Uterus (tissue), 4 donors: ENCODE results near the gene TEKT3. TPM values are rescaled to one million over a fixed set of nuclear protein-coding genes. Genes with fewer than 3 reads are reported as not detected.
A peak's percentile ranks its signal among the peaks of the same experiment; 100 is the strongest.

Experiments
- DNase-seq, 2 donors: peaks; one replicate each; pipeline ENCODE4 v3.0.0-alpha.2; 2019 to 2020
- H3K27ac ChIP-seq, 2 donors: fragments of 200-600 bp; sonication (generic); 1 replicate in 1 of 2; 2 replicates in 1 of 2; pipeline ENCODE4 v1.5.1; 2016 to 2018
- H3K27me3 ChIP-seq, 2 donors: fragments of 200-600 bp; sonication (generic); one replicate each; pipeline ENCODE4 v1.5.1; 2018 to 2019; ENCODE audit warnings: control low read depth in 1 of 2
- H3K36me3 ChIP-seq, 2 donors: fragments of 200-600 bp; sonication (generic); one replicate each; pipeline ENCODE4 v1.5.1; 2019; ENCODE audit warnings: control low read depth in 1 of 2
- H3K4me1 ChIP-seq, 2 donors: fragments of 200-600 bp; sonication (generic); one replicate each; pipeline ENCODE4 v1.5.1; 2018 to 2019; ENCODE audit warnings: control low read depth in 1 of 2
- H3K4me3 ChIP-seq, 2 donors: fragments of 200-600 bp; sonication (generic); 1 replicate in 1 of 2; 2 replicates in 1 of 2; pipeline ENCODE4 v1.5.1; 2018 to 2019; ENCODE audit warnings: mild to moderate bottlenecking in 1 of 2
- H3K9me3 ChIP-seq, 2 donors: fragments of 200-600 bp; sonication (generic); one replicate each; pipeline ENCODE4 v1.5.1; 2019; ENCODE audit warnings: control low read depth in 1 of 2
- POLR2A ChIP-seq, 2 donors: fragments of 450-650 bp; IDR thresholded peaks; one replicate each; pipeline ENCODE4 v1.6.1; 2016; ENCODE audit warnings: antibody characterized with exemption in 2 of 2, mild to moderate bottlenecking in 1 of 2, moderate library complexity in 1 of 2
- intact Hi-C: fragments of 100-400 bp; cut with DNase I; formaldehyde crosslinking; loops from one replicate; pipeline ENCODE4 v1.15.1; 2023; ENCODE audit warnings: low total_unique reads
- total RNA-seq, 4 donors: library from RNA; depleted of rRNA in 3 of 4; stranded (reverse); fragments of >200 nt in 3 of 4; gene quantifications; one replicate each; pipeline versions ENCODE4 v1.1.0 to v1.2.4, GENCODE V29; 2014 to 2023
- TF ChIP-seq, protein P1 (sequence below), 4 experiments: fragments of 200-600 bp in 2 of 4; fragments of 450-650 bp in 2 of 4; sonication (generic) in 2 of 4; IDR thresholded peaks; one replicate each; pipeline ENCODE4 v1.5.1; 2016 to 2019; ENCODE audit warnings: antibody characterized with exemption in 4 of 4, mild to moderate bottlenecking in 2 of 4, moderate library complexity in 1 of 4
- donor health status: DM: yes; HTN: yes; CAD: no.

The TEKT3 gene
- total RNA-seq, 4 donors from 2014 or later = 0.51 to 2.6 (median 0.90) TPM; not detected in 1

DNA sequence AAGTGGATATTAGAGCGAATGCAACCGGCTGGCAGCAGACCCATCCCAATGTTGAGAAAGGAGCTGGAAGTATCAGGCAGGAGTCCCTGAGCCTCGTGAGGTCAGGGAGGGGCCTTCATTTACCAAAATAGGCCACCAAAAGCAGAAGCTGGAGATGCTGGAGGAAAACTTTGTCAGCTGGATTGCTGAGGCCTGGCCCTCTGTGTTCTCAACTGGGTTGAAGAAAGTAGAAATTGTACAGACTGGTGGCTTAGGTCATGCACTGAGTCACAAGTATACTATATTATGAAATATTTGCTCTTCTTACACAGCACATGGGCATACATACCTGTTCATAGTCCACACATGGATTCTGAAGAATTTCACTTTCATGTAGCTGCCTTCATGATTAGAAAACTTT is 23.2 kb upstream of the TEKT3 start:
- TF ChIP-seq, protein P1, sequence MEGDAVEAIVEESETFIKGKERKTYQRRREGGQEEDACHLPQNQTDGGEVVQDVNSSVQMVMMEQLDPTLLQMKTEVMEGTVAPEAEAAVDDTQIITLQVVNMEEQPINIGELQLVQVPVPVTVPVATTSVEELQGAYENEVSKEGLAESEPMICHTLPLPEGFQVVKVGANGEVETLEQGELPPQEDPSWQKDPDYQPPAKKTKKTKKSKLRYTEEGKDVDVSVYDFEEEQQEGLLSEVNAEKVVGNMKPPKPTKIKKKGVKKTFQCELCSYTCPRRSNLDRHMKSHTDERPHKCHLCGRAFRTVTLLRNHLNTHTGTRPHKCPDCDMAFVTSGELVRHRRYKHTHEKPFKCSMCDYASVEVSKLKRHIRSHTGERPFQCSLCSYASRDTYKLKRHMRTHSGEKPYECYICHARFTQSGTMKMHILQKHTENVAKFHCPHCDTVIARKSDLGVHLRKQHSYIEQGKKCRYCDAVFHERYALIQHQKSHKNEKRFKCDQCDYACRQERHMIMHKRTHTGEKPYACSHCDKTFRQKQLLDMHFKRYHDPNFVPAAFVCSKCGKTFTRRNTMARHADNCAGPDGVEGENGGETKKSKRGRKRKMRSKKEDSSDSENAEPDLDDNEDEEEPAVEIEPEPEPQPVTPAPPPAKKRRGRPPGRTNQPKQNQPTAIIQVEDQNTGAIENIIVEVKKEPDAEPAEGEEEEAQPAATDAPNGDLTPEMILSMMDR (IDR thresholded peaks at IDR 0.05) = no peak
- TF ChIP-seq POLR2A (IDR thresholded peaks at IDR 0.05) = no peak
- no peak overlapping the region for H3K4me3 ChIP-seq
- DNase-seq = no peak
- intact Hi-C loops = no loop called here
- H3K4me1 ChIP-seq = no peaks in the 10 kb centered on the region
- H3K27me3 ChIP-seq = no peaks in the 10 kb centered on the region
- H3K27ac ChIP-seq = no peak overlapping the region
- no peaks in the 10 kb centered on the region for H3K36me3 ChIP-seq
- no peaks in the 10 kb centered on the region for H3K9me3 ChIP-seq

DNA sequence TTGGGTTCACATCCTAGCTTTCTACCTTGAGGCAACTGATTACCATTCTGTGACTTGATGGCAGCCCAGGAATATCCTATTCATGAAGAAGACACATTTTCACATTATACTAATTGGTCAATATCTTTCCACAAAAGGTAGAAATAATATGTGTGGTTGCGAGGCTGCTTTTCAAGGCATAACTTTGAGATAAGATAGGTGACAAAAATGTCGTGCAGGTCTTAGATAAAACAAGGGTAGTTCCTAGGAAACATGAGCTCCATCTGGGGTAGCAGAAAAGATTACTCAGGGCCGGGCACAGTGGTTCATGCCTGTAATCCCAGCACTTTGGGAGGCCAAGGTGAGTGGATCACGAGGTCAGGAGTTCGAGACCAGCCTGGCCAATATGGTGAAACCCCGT is 22.3 kb upstream of the TEKT3 start:
- DNase-seq = no peak
- no peaks in the 10 kb centered on the region for H3K36me3 ChIP-seq
- intact Hi-C loops = no loop called here
- H3K27ac ChIP-seq = no peak overlapping the region
- no peak overlapping the region for H3K4me3 ChIP-seq
- no peak for TF ChIP-seq POLR2A (IDR thresholded peaks at IDR 0.05)
- TF ChIP-seq, protein P1 (IDR thresholded peaks at IDR 0.05) = no peak
- no peaks in the 10 kb centered on the region for H3K27me3 ChIP-seq
- H3K4me1 ChIP-seq = no peaks in the 10 kb centered on the region
- no peaks in the 10 kb centered on the region for H3K9me3 ChIP-seq

GRCh38 chr17:15361592-15361991 is 20.2 kb upstream of the TEKT3 start:
- Histone ChIP-seq H3K27me3 (no peaks in the 10 kb centered on the region), H3K4me1 (no peaks in the 10 kb centered on the region), H3K36me3 (no peaks in the 10 kb centered on the region), H3K27ac (no peak overlapping the region), H3K4me3 (no peak overlapping the region), H3K9me3 (no peaks in the 10 kb centered on the region)
- intact Hi-C loops = no loop called here
- no peak for TF ChIP-seq POLR2A (IDR thresholded peaks at IDR 0.05)
- no peak for DNase-seq

GRCh38 chr17:15361151-15361550 is 19.8 kb upstream of the TEKT3 start:
- no peak for TF ChIP-seq POLR2A (IDR thresholded peaks at IDR 0.05)
- TF ChIP-seq, protein P1 (IDR thresholded peaks at IDR 0.05) = no peak
- no peaks in the 10 kb centered on the region for H3K4me1 ChIP-seq
- intact Hi-C loops = no loop called here
- H3K4me3 ChIP-seq = no peak overlapping the region
- DNase-seq = no peak
- H3K27me3 ChIP-seq = no peaks in the 10 kb centered on the region
- H3K27ac ChIP-seq = no peak overlapping the region
- no peaks in the 10 kb centered on the region for H3K9me3 ChIP-seq
- H3K36me3 ChIP-seq = no peaks in the 10 kb centered on the region

DNA sequence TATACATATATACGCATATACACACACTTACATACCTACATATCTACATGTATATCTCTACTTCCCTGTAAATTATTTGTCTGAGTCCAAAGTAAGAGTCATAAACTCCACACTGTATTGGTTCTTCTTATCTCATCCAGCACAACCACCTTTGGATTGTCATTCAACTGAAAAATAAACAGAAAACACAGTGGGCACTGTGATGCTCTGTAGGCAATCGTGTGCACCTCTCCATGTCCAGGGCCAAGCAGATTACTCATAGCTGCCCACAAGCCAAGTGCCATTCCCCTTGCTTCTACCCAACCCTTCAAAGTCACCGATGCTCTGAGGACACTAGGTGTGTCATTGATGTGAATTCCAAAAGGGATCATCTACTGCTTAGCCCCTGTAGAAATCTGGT is 12.9 kb upstream of the TEKT3 start:
- Histone ChIP-seq H3K4me3 (no peak overlapping the region), H3K36me3 (no peaks in the 10 kb centered on the region), H3K27ac (no peak overlapping the region), H3K9me3 (no peaks in the 10 kb centered on the region), H3K27me3 (no peaks in the 10 kb centered on the region), H3K4me1 (no peaks in the 10 kb centered on the region)
- TF ChIP-seq, protein P1 (IDR thresholded peaks at IDR 0.05) = no peak
- no peak for TF ChIP-seq POLR2A (IDR thresholded peaks at IDR 0.05)
- DNase-seq = no peak
- intact Hi-C loops = loop anchor here (5.0 kb wide), 1 partner anchor 92 kb away; no protein-coding TSS in a partner anchor

GRCh38 chr17:15351925-15352324 is 10.5 kb upstream of the TEKT3 start:
- H3K9me3 ChIP-seq = no peaks in the 10 kb centered on the region
- no peaks in the 10 kb centered on the region for H3K36me3 ChIP-seq
- intact Hi-C loops = loop anchor here (5.0 kb wide), 1 partner anchor 90 kb away; no protein-coding TSS in a partner anchor
- TF ChIP-seq POLR2A (IDR thresholded peaks at IDR 0.05) = no peak
- TF ChIP-seq, protein P1 (IDR thresholded peaks at IDR 0.05) = no peak
- H3K27me3 ChIP-seq = no peaks in the 10 kb centered on the region
- peak; percentile 45 to 73 for DNase-seq
- H3K27ac ChIP-seq = peak overlapping the region; percentile 79 to 83
- no peaks in the 10 kb centered on the region for H3K4me1 ChIP-seq
- no peak overlapping the region for H3K4me3 ChIP-seq
